ENCODE results near the gene XCL2.
"Not testable (repeated sequence)": the region's sequence is repeated elsewhere in the genome, so short reads cannot be mapped to it uniquely, and the experiment has no call there.

XCL2 gene

DNA sequence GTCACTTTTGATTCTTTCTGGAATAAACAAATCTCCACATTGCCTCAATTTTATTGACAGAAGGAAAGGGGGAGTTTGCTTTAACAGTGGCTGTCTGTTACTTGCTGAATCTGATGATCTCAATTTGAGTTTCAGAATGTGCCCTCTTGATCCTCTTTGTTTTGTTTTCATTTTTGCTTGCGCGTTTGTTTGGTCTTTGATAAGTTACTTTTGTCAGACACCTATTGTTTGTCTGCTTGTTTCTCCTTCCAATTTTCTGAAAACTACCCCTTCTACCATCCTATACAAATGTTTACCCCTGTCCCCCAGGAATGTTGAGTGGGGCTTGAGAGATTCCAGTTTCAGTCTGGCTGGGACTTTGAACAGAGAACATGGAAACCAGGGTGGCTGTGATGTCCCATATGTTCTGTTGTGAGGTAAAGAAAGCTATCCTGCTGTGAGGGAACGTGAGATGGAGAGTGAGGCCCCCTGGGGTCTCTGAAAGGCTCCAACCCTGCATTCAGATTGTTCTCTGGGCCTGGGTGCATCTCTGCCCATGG, 11.8 kb upstream of the XCL2 start:
- no peak for DNase-seq

DNA sequence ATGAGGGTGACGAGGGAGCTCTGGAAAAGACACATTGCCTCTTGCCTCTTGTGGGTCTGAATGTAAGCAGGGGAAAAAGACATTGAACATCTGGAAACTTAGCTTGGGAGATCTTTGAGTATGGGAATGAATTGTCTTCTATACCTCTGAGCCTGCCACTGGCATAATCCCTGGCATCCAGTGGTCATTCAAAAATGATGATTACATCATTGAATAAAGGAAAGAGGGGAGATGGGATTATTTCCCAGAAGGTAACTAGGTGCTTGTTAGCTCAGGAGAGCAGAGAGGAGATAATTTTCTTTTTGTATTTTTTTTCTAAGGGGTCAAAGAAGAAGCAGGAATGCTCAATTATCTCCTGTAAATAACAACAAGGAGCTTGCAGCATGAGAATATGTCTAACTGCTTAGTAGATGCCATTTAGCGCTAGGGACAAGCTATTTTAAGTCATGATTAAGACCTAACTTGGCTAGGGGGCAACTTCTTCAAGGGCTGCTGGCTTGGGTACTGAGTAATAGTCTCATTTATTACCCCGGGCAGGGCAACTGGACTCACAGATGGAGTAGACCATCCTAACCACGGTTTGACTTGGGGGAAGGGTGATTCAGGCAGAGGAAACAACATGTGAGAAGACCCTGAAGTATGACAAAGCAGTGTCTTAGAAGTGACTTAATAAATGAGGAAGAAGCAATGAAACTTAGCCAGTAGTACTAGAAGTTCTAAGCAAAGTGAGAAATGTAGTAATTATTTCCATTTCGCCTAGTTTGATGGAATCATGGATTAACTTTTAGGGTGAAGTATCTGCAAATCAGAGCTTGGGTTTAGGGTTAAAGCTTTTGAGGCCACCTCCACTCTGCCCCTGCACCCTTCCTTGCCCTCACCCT, 11.0 kb upstream of the XCL2 start:
- DNase-seq: no peak

DNA sequence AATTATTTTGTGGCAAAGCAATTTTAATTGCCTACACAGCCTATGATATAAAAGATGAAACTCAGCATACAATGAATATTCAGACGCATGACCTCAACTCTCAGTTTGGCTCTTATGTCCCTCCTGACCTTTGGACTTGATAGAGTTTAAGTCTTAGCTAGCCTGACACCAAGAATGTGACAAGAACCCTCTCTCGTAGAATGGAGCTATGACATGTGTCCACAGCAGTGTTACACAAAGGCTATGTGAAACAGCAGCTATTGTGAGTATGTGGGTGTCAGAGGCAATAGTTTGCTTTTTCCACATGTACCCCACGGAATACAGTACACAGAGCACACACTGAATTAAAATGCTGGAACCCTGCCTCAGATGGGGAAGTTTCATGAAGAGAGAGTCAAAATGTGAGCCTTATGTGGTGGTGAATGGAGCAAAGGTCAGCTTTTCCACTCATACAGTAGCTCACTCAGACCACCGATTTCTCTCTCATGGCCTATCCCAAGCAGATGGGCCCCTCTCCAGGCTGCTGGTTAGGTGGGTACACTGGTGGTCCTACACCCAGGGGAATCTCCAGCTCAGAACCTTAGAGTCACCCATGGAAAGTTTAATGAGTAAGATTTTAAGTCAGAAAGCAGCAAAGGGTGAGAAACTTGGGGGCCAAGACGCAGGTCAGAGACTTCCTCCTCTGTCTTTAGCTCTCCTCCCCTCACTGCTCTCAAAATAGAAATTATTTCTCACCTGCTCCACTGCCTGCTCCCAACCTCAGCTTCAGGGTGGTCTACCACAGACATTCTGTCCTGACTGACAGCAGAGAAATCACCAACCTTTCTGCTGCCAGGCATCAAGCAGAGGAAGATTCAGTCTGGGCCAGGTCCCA, 10.1 kb upstream of the XCL2 start:
- peak in 1 of 2 donors; percentile 17 for DNase-seq

DNA sequence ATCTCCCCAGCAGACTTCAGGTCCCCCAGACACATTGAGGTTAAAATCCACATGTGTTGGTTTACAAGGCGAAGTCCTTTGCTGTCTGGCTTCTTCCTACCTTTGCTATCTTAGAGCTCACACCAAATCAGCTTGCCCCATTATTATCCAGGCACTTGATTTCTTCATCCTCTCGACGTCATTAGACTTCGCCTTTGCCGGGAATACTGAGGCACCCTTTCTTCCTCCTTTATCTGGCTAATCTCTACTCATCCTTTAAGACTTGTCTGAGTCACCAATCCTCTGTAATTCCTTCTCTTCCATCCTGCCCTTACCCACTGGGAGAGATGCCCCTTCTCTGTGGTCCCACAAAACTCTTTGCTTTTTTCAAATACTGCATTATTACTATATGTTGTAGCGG, 9.2 kb upstream of the XCL2 start:
- DNase-seq: no peak

DNA sequence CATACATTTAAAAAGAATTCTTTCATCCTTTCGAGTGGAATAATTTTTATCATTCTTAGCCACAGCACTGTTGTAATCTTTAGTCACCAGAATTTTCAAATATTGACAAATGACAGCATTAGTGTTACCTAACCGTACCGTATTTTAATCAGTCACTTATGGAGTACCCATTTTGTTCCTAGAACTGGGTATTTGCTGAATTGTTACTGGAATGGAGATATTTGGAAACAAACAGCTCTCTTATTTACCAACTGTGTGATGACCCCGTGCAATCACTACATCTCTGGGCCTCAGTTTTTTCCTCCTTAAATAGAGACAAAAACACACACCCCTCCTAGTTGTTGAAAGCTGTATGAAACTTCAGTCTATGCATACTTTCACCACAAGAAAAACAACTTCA, 7.9 kb upstream of the XCL2 start:
- DNase-seq: no peak

DNA sequence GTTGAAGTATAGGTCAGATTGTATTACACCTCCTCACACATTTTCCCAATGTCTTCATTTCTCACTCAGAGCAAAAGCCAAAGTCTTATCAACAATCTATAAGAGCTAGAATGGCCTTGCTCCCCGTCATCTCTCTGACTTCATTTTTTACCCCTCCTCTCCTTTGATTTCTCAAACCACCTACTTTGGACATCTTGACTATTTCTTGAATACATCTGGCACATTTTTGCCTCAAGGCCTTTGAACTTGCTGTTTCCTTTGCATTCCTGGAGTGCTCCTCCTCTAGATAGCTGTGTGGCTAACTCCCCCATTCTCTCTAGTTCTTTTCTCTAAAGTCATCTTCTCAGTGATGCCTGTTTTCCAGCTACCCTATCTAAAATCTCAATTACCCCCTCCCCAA, 7.2 kb upstream of the XCL2 start:
- no peak for DNase-seq

DNA sequence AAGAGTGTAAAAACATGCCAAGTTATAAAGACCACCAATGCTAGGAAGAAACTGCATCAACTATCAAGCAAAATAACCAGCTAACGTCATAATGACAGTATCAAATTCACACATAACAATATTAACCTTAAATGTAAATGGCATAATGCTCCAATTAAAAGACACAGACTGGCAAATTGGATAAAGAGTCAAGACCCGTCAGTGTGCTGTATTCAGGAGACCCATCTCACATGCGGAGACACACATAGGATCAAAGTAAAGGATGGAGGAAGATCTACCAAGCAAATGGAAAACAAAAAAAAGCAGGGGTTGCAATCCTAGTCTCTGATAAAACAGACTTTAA, 2.7 kb upstream of the XCL2 start:
- DNase-seq: not testable (repeated sequence)

DNA sequence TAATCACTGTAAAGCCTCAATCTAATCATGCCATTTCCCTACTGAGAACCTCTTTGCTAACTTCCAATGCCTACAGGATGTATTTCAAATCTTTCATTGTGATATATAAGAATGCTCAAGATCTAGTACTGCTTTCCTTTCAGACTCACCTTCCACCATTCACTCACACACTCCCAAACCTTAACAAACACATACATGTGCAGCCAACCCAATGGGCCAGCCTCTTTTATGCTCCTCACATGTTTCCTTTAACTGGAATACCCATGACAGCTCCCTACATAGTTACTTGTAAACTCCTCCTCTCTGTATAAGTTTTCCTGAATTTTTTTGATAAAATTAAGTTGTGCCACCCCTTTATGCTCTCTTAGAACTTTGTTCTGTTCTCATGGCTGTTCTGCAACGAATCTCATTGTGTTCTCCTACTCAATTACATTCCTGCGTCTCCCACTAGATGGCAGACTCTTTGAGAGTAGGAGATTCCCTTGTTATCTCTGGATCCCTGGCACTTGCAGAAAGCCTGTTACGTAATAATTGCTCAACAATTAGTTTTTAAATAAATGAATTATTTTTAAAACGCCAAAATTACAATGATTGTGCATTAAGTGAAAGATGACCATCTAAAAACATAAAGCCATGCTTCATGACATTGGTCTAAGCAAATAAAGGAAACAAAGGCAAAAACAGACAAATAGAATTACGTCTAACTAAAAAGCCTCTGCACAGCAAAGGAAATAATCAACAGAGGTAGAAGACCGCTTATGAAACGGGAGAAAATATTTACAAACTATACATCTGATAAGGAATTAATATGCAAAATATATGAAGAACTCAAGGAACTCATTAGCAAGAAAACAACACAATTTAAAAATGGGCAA, 2.1 kb upstream of the XCL2 start:
- not testable (repeated sequence) for DNase-seq

DNA sequence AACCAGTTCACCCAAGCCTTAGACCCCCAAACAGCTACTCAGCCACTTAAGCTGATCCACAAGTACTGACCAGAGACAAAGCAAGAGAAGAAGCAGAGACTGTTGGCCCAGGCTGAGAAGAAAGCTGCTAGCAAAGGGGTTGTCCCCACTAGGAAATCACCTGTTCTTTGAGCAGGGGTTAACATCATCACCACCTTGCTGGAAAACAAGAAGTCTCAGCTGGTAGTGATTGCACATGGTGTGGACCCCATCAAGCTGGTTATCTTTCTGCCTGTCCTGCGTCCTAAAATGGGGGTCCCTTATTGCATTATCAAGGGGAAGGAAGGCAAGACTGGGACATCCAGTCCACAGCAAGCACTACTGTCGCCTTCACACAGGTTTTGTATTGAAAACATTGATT, 819 bp downstream of the XCL2 start:
- DNase-seq: not testable (repeated sequence)

DNA sequence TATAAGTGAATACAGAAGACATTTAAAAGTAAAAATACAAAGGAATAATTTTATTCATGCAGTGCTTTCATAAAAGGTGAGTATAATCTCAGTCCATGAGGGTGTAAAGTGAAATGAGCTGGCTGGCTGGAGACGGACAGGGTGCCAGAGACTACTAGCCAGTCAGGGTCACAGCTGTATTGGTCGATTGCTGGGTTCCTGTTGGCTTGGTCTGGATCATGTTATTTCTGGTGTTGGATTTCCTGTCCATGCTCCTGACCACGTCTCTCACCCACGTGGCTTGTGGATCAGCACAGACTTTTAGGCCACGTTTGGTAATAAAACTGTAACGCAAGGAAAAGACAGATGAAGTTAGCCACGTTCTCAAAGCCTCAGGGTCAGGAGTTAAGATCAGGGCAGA, 3.0 kb downstream of the XCL2 start:
- not testable (repeated sequence) for DNase-seq

DNA sequence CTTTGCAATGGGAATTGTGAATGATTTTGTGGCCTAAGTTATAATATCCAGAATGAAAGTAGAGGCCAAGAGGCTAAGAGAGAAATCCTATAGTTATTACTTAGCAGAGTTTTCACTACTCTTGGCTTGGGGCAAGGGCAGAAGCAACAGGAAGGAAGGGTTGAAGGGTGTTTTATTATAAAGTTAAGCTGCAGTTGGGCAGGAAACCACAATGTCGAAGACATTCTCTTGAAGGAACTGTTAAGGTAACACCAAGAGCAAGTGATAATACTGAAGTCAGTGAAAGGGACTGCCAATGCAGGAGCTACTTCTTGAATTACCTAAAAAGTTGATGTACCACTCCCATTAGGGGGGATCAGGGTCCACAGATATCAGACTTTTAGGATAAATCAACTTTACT, 8.3 kb downstream of the XCL2 start:
- peak; percentile 30 to 70 for DNase-seq

DNA sequence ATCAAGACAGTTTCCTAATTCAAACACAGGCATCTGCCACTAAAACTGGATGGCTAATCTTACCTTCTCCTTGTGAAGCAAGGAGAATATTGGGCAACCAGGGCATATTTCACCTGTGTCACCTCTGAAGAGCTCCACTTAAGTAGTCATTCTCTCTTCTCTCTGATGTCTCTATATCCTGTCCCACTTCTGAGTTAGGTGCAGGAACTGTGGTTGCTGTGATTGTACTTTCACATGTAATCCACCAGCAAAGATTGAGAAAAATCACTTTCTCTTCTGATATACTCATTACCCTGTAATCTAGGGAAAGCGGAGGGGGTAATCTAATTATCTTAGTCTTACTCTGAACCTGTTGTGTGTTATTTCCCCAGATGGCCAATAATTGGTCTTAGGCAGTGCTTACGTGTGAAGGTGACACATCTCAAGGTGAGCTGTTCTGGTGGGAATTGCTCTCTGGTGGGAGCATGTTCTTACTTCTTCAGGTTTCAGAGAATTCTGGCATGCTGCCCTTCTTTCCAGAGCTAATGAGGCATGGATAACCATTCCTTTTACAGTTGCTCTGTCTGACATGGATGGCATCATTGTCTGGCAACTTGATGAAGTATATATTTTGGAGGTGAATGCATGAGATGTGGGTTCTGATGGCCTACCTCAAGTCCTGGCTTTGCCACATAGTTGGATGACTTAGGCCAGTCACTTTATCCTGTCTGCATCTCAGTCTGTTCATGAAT, 12.0 kb downstream of the XCL2 start:
- DNase-seq: peak in 1 of 2 donors; percentile 62

DNA sequence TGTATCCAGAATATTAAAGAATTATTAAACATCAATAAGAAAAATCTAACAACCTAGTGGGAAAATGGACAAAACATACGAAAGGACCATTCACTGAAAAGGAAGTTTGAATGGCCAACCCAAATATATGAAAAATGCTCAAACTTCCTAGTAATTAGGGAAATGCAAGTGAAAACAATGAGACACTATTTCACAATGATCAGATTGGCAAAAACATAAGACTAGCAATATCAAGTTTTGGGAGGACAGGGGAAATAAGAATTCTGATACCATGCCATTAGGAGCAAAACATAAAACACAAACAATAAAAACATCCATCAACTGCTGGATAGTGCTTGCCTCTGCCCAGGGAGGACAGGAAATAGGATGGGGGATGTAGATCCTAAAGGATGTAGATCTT, 14.3 kb downstream of the XCL2 start:
- DNase-seq: no peak

DNA sequence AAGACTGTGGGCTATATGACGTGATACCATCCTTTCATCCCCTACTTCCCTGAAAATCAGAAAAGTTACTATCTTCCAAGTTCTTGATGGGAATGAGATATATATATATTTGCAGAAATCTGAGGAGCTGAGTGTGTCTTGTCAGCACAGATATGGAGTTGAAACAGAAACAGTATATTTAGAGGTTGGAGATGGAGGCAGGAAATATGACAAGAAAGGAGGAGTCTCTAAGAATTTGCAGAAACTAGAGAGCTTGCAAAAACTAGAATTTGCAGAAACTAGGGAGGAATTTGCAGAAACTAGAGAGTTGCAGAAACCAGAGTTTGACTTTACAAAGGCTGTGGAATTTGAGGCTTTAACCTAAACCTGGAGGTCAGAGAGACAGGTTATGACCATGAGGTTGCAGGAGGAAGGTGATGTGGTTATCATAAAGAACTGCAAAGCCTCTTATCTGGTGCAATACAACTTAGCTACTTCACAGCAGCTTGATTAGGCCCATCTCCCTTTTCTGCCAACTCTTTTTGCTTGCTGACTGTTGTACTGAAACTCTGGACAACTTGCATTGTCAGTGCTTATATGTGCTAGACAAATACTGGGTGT, 22.3 kb downstream of the XCL2 start:
- DNase-seq: no peak

DNA sequence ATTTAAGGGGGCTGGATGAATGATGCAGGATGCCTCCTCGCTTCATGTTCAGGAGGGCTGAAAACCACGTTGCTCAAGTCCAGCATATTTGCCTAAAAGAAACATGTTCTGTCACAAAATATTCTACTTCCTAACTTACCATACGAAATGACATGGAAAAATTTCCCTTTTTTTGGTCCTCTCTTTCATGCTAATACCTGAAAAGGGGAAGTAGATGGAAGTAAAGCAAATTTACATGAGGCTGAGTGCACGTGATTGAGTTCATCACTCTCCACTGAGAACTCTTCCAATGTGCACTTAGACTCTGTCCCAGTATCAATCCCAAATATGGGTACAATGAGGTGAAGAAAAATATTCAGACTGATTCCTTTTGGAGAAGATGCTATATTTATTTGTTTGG, 23.0 kb downstream of the XCL2 start:
- DNase-seq: no peak

DNA sequence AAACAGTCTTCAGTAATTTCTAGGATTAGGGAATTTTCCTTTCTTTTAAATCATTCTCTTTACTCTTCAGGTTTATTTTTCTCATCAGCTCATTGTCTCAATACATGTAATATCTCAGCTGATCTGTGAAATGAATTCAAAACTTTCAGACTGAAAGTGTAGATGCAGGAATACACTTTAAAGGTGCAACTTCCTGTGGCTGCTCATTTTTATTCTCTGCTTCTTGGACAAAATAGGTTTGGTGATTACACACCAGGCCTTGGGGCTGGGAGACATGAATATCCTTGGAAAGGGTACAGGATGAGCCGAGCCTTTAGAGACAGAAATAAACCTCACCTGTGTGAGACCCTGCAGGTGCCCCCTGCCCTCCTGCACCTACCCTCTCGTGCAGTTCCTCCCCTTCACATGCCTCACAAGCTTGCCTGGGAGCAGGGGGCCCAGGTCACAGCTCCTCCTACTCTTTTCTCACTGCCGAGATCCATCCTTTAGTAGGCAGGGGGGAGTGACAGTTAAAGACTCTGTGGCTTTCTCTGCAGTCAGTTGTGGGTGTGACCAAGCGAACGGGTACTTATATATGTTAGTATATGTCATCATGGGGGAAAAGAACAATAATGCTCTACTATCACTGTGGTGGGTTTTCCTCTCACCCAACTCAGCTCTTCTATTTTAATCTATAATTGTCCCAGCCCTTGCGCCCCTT, 23.6 kb downstream of the XCL2 start:
- DNase-seq: peak; percentile 51 to 64

DNA sequence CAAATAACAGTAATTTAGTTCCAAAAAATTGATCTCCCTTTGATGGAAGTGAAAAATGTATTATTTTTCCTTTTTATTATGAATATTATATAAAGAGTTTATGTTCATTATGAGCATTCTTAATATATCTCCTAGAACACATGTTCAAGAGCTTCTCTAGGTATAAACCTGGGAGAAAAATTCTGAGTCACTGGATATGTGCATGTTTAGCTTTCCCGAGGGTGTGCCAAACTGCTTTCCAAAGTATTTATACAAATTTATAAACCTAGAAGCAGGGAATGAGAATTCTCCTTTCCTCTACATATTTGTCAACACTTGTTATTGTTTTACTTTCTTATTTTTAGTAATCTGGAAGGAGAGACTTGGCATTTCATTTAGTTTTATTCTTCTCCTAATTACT, 25.0 kb downstream of the XCL2 start:
- no peak for DNase-seq

DNA sequence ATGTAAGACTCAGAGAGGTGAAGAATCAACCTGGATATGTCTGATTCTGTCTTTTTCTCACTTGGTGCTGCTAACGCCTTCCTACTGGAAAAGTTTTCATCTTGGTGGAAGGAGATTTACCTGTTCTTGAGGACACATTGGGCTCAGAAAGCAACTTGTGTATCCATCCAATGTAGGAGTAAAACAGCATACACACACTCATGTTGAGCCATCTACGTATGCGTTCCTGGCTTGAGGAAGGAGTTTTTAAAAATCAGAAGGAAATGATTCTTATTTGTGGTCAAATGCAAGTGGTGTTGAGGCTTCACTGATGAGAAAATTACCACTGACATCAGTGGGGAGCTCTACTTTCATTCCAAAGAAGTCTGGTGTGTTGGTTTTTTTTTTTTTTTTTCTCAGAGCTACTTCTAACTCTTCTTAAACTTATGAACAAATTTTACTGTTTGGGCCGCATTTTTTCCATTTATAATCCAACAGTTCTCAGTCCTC, 25.6 kb downstream of the XCL2 start:
- peak in 1 of 2 donors; percentile 39 for DNase-seq

DNA sequence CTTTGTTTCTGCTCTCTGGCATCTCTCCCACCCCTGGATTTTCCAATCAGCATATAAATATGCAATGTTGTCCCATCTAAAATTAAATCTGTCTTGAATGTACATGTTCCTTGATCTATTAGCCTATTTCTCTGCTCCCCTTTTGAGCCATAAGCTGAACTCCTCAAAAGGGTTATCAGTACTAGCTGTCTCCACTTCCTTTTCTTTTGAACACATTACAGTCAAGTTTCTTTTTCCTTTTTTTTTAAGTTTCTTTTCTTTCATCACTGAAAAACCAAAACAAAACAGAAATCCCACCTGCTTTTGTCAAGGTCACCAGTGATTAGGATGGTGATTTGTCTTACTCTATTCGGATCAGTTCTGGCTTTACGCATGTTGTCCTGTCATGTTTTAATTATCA, 29.3 kb downstream of the XCL2 start:
- DNase-seq: no peak

DNA sequence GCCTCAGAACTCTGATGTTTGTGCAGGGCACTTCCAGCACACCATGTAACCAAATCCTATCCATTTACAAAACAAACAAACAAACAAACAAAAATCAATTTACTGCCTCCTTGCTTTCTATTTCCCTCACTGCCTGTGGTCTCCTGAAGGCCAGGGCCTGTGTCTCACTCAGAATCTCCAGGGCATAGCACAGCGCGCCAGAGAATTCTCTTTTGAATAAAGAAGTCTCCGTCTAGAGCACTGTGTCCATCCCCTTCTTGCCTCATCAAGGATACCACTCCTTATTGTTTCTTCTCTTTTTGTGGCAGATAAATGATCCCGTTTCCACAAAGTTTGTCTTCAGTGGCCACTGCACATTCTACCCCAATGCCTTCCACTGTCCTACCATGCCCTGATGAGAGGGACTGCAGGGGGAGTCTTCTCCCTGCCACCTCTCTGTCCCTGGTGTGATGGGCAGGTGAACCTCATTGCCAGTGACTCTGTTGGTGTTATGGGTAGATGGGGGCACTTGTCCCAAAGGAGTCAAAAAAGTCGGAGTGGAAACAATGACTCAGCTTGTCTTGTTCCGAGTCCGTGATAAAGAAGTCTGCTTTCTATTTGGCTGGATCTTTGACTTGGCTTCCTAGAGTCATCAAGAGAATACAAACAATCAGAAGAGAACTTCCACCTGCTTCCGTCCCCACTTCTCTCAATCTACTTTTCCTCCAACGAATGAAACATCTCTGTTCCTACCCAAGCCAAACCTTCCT, 30.0 kb downstream of the XCL2 start:
- peak in 1 of 2 donors; percentile 27 for DNase-seq

Data from CD4-positive, alpha-beta T cell treated with Interleukin-4 for 1 hour (primary cell).